ENCODE results near the gene PLEKHG3. TPM values are rescaled to one million over a fixed set of nuclear protein-coding genes. Genes with fewer than 3 reads are reported as not detected.
A peak's percentile ranks its signal among the peaks of the same experiment; 100 is the strongest.

PLEKHG3 gene
- total RNA-seq, 1 experiment from 2014 or later, result 59.3 TPM

- Histone ChIP-seq H3K4me2 (no peak overlapping the region), H3K4me3 (no peak overlapping the region), H3K36me3 (ENCODE audit: low read depth) (no peaks in the 10 kb centered on the region), H3K9me2 (ENCODE audit: insufficient read depth) (no peaks in the 10 kb centered on the region), H3F3A (ENCODE audit: insufficient read depth, low read depth) (peaks cover 29% of the 10 kb centered on the region), H3K79me2 (ENCODE audit: low read depth) (peaks cover 23% of the 10 kb centered on the region), H3K4me1 (replicated peaks; ENCODE audit: insufficient read depth) (peaks cover 57% of the 10 kb centered on the region), H3K9me3 (ENCODE audit: insufficient read depth, low read depth) (no peaks in the 10 kb centered on the region), H4K20me1 (ENCODE audit: insufficient read depth) (no peaks in the 10 kb centered on the region), H3K27me3 (ENCODE audit: insufficient read depth, low read depth) (no peaks in the 10 kb centered on the region), H2AFZ (no peak overlapping the region), H3K27ac (no peak overlapping the region)
- ChIA-PET CTCF (no interaction called here), POLR2A (ENCODE audit: unreplicated experiment) (no interaction called here)
- TF ChIP-seq CTCF (conservative IDR thresholded peaks at IDR 0.05) (no peak), EZH2 (IDR thresholded peaks at IDR 0.05; ENCODE audit: low read depth) (no peak)
- no TSS peak for BruUV-seq (replicated peaks)
- intact Hi-C loops (cut with micrococcal nuclease; ENCODE audit: unreplicated experiment), result loop anchor here (10.0 kb wide), 1 partner anchor 197 kb away; the partner anchor contains the start of genes ZBTB1 and ZBTB25
- DNase-seq, result no peak
Measured at GRCh38 chr14:64701660-64702059, 2.6 kb upstream of the PLEKHG3 start.

- CTCF ChIA-PET, result no interaction called here
Measured at GRCh38 chr14:64702493-64703394, 1.5 kb upstream of the PLEKHG3 start.

More at GRCh38 chr14:64702493-64703394, 1.5 kb upstream of the PLEKHG3 start:
- Histone ChIP-seq H3F3A (ENCODE audit: insufficient read depth, low read depth) (peaks cover 39% of the 10 kb centered on the region), H2AFZ (peak overlapping the region; percentile 95; the same call in 1 of the 2 replicates), H3K9me2 (ENCODE audit: insufficient read depth) (no peaks in the 10 kb centered on the region), H3K9me3 (ENCODE audit: insufficient read depth, low read depth) (no peaks in the 10 kb centered on the region), H3K27ac (no peak overlapping the region), H3K4me3 (peak overlapping the region; percentile 97; the same call in 1 of the 2 replicates), H3K27me3 (ENCODE audit: insufficient read depth, low read depth) (no peaks in the 10 kb centered on the region), H3K79me2 (ENCODE audit: low read depth) (peaks cover 31% of the 10 kb centered on the region), H3K36me3 (ENCODE audit: low read depth) (no peaks in the 10 kb centered on the region), H4K20me1 (ENCODE audit: insufficient read depth) (no peaks in the 10 kb centered on the region), H3K4me2 (peak overlapping the region; percentile 96), H3K4me1 (replicated peaks; ENCODE audit: insufficient read depth) (peaks cover 68% of the 10 kb centered on the region)
- TF ChIP-seq CTCF (conservative IDR thresholded peaks at IDR 0.05) (no peak), EZH2 (IDR thresholded peaks at IDR 0.05; ENCODE audit: low read depth) (no peak)
- POLR2A ChIA-PET (ENCODE audit: unreplicated experiment), result interaction anchor here (0.7 kb wide), 2 partner anchors 24 to 133 kb away, joined by 3 to 4 read pairs; no protein-coding TSS in a partner anchor
- DNase-seq, result peak; percentile 83 to 90
- intact Hi-C loops (cut with micrococcal nuclease; ENCODE audit: unreplicated experiment), result loop anchor here (1.0 to 10.0 kb wide), 5 partner anchors 24 to 198 kb away; partner anchors contain the start of genes HSPA2, ZBTB1 and ZBTB25
- BruUV-seq (replicated peaks), result no TSS peak
